Hypothalamus (tissue), 51 donors: Measurements from ENCODE around the gene NPAS3.

Source experiments
- DNase-seq, 51 donors: peaks; one replicate each; lab custom pipeline; 2025; lab: John Stamatoyannopoulos, UW

The NPAS3 gene

GRCh38 chr14:33754261-33754660 is 815.6 kb downstream of the NPAS3 start:
- no peak for DNase-seq

- DNase-seq = no peak
These were observed 816.7 kb downstream of the NPAS3 start for GRCh38 chr14:33755358-33755757.

- no peak for DNase-seq
These were observed 818.2 kb downstream of the NPAS3 start for GRCh38 chr14:33756833-33757232.

- no peak for DNase-seq
These were observed 819.9 kb downstream of the NPAS3 start for GRCh38 chr14:33758547-33758946.

- DNase-seq = no peak
These were observed 823.6 kb downstream of the NPAS3 start for GRCh38 chr14:33762161-33762851.

- peak in 23 of 51 donors; percentile 3 to 56 (median 30) for DNase-seq
These were observed 826.4 kb downstream of the NPAS3 start for GRCh38 chr14:33764876-33765650.

- DNase-seq = no peak
These were observed 829.1 kb downstream of the NPAS3 start for GRCh38 chr14:33767586-33768457.

- no peak for DNase-seq
These were observed 829.8 kb downstream of the NPAS3 start for GRCh38 chr14:33768458-33768830.

GRCh38 chr14:33773205-33774030 is 834.7 kb downstream of the NPAS3 start:
- DNase-seq = no peak

GRCh38 chr14:33774161-33774560 is 835.5 kb downstream of the NPAS3 start:
- DNase-seq = no peak

GRCh38 chr14:33774723-33775470 is 836.2 kb downstream of the NPAS3 start:
- no peak for DNase-seq

GRCh38 chr14:33776871-33777270 is 838.2 kb downstream of the NPAS3 start:
- no peak for DNase-seq

GRCh38 chr14:33777681-33778080 is 839.0 kb downstream of the NPAS3 start:
- no peak for DNase-seq

GRCh38 chr14:33780035-33780434 is 841.4 kb downstream of the NPAS3 start:
- no peak for DNase-seq

GRCh38 chr14:33781236-33781635 is 842.6 kb downstream of the NPAS3 start:
- DNase-seq = no peak

GRCh38 chr14:33782923-33783322 is 844.2 kb downstream of the NPAS3 start:
- DNase-seq = no peak

- DNase-seq = no peak
These were observed 847.6 kb downstream of the NPAS3 start for GRCh38 chr14:33786091-33786825.

GRCh38 chr14:33788161-33788560 is 849.5 kb downstream of the NPAS3 start:
- DNase-seq = peak in 4 of 51 donors; percentile 8 to 30 (median 16)

- DNase-seq = no peak
These were observed 852.3 kb downstream of the NPAS3 start for GRCh38 chr14:33790996-33791395.
